ENCODE data around the gene RAP1A. TPM values are rescaled to one million over a fixed set of nuclear protein-coding genes. Genes with fewer than 3 reads are reported as not detected.
"Not testable (repeated sequence)": the region's sequence is repeated elsewhere in the genome, so short reads cannot be mapped to it uniquely, and the experiment has no call there.

The RAP1A gene
- polyA plus RNA-seq, 1 of the 3 experiments (the other 2 are of a cell fraction), result 17.7 TPM

- H3K27ac ChIP-seq (ENCODE audit: low read depth in 2 of 2, low read length in 1 of 2); H3K36me3 ChIP-seq (replicated peaks in 1 of 2; ENCODE audit: control insufficient read depth in 1 of 2, insufficient read depth in 2 of 2, low read length in 1 of 2); H4K20me1 ChIP-seq (ENCODE audit: insufficient read depth); DNase-seq; H3K27me3 ChIP-seq (ENCODE audit: insufficient read depth); H3K9me3 ChIP-seq; H3K79me2 ChIP-seq (ENCODE audit: insufficient read depth); H3K9ac ChIP-seq; H3K4me1 ChIP-seq (ENCODE audit: control insufficient read depth in 1 of 2, insufficient read depth in 2 of 2, low read depth in 1 of 2, low read length in 1 of 2); H2AFZ ChIP-seq (ENCODE audit: low read depth); H3F3A ChIP-seq (replicated peaks; ENCODE audit: insufficient read depth); H3K4me2 ChIP-seq; POLR2A ChIA-PET; H3K4me3 ChIP-seq (ENCODE audit: low read depth in 2 of 2, low read length in 1 of 2); H3K9me2 ChIP-seq: not testable (repeated sequence)
- CTCF ChIA-PET, result interaction anchor here (0.6 kb wide), 1 partner anchor 14 kb away, joined by 3 read pairs; no protein-coding TSS in a partner anchor
- WGBS (ENCODE audit: low lambda C conversion rate), result 87% methylated on average over 6 of the region's 8 CpGs
Measured at GRCh38 chr1:111606457-111607215, 13.0 kb upstream of the RAP1A start.

GRCh38 chr1:111608528-111608927 lies 11.1 kb upstream of the RAP1A start:
- POLR2A ChIA-PET, result not testable (repeated sequence)

GRCh38 chr1:111611986-111612385 lies 7.6 kb upstream of the RAP1A start:
- H3F3A ChIP-seq (replicated peaks; ENCODE audit: insufficient read depth), result no peaks in the 10 kb centered on the region
- H3K4me3 ChIP-seq (ENCODE audit: low read depth in 2 of 2, low read length in 1 of 2), result no peak overlapping the region
- DNase-seq, result no peak
- H3K36me3 ChIP-seq (replicated peaks in 1 of 2; ENCODE audit: control insufficient read depth in 1 of 2, insufficient read depth in 2 of 2, low read length in 1 of 2), result no peaks in the 10 kb centered on the region
- ChIA-PET CTCF (interaction anchor here (0.9 to 1.2 kb wide), 2 partner anchors 9 to 21 kb away, joined by 3 to 4 read pairs; no protein-coding TSS in a partner anchor), POLR2A (no interaction called here)
- H3K9me2 ChIP-seq, result no peaks in the 10 kb centered on the region
- no peaks in the 10 kb centered on the region for H3K9me3 ChIP-seq
- H3K79me2 ChIP-seq (ENCODE audit: insufficient read depth), result no peaks in the 10 kb centered on the region
- no peaks in the 10 kb centered on the region for H4K20me1 ChIP-seq (ENCODE audit: insufficient read depth)
- 67% methylated on average over 2 of the region's 2 CpGs for WGBS (ENCODE audit: low lambda C conversion rate)
- no peak overlapping the region for H3K27ac ChIP-seq (ENCODE audit: low read depth in 2 of 2, low read length in 1 of 2)
- no peak overlapping the region for H2AFZ ChIP-seq (ENCODE audit: low read depth)
- no peak overlapping the region for H3K9ac ChIP-seq
- H3K4me2 ChIP-seq, result no peak overlapping the region
- no peaks in the 10 kb centered on the region for H3K27me3 ChIP-seq (ENCODE audit: insufficient read depth)
- peaks cover 0 to 2% of the 10 kb centered on the region in 2 experiments; a peak in 1 of 4 replicates for H3K4me1 ChIP-seq (ENCODE audit: control insufficient read depth in 1 of 2, insufficient read depth in 2 of 2, low read depth in 1 of 2, low read length in 1 of 2)
- no peak for TF ChIP-seq MAX (IDR thresholded peaks at IDR 0.05; ENCODE audit: low read depth)
- no peak for TF ChIP-seq REST (IDR thresholded peaks at IDR 0.05; ENCODE audit: low read depth, low read length)
- TF ChIP-seq RFX5 (IDR thresholded peaks at IDR 0.05; ENCODE audit: low read length), result no peak
- no peak for TF ChIP-seq TAF1 (IDR thresholded peaks at IDR 0.05; ENCODE audit: borderline replicate concordance, low read depth, low read length)
- TF ChIP-seq MXI1 (IDR thresholded peaks at IDR 0.05; ENCODE audit: low read depth, low read length), result no peak
- TF ChIP-seq NRF1 (IDR thresholded peaks at IDR 0.05; ENCODE audit: low read depth, low read length), result no peak
- no peak for TF ChIP-seq RXRA (IDR thresholded peaks at IDR 0.05; ENCODE audit: borderline replicate concordance, low read depth)
- no peak for TF ChIP-seq EP300 (IDR thresholded peaks at IDR 0.05; ENCODE audit: borderline replicate concordance in 1 of 2, low read depth in 1 of 2, low read length in 1 of 2)

More at GRCh38 chr1:111608528-111608927, 11.1 kb upstream of the RAP1A start:
- H3K9ac ChIP-seq; H3K79me2 ChIP-seq (ENCODE audit: insufficient read depth); H3K36me3 ChIP-seq (replicated peaks in 1 of 2; ENCODE audit: control insufficient read depth in 1 of 2, insufficient read depth in 2 of 2, low read length in 1 of 2); H4K20me1 ChIP-seq (ENCODE audit: insufficient read depth); H3K27me3 ChIP-seq (ENCODE audit: insufficient read depth); H3K4me3 ChIP-seq (ENCODE audit: low read depth in 2 of 2, low read length in 1 of 2); H3F3A ChIP-seq (replicated peaks; ENCODE audit: insufficient read depth); H3K4me1 ChIP-seq (ENCODE audit: control insufficient read depth in 1 of 2, insufficient read depth in 2 of 2, low read depth in 1 of 2, low read length in 1 of 2); H3K27ac ChIP-seq (ENCODE audit: low read depth in 2 of 2, low read length in 1 of 2); H3K9me3 ChIP-seq; DNase-seq; H2AFZ ChIP-seq (ENCODE audit: low read depth); H3K4me2 ChIP-seq; CTCF ChIA-PET; H3K9me2 ChIP-seq: not testable (repeated sequence)
- 70% methylated on average over 10 of the region's 24 CpGs for WGBS (ENCODE audit: low lambda C conversion rate)
